Right lobe of liver (tissue), 4 donors: Measurements from ENCODE around the gene ZDHHC13.

Experiments
- CTCF ChIP-seq, 4 donors: fragments of 200-600 bp in 3 of 4; fragments of 450-650 bp in 1 of 4; IDR thresholded peaks; one replicate each; pipeline versions ENCODE4 v1.5.1 to v1.8.0; 2016 to 2022; ENCODE audit warnings: antibody characterized with exemption in 4 of 4, mild to moderate bottlenecking in 2 of 4
- POLR2A ChIP-seq: fragments of 450-650 bp; IDR thresholded peaks from one replicate; pipeline ENCODE4 v1.6.1; 2017; ENCODE audit warnings: antibody characterized with exemption, mild to moderate bottlenecking
- donor health status: DM: no; HTN: no; CAD: no.
- donor health status: DM: no; HTN: no; CAD: no.
- donor health status: DM: no; HTN: yes; CAD: no.

GRCh38 chr11:19088791-19089190 is 28.2 kb upstream of the ZDHHC13 start:
- no peak for TF ChIP-seq POLR2A
- no peak for TF ChIP-seq CTCF (IDR thresholded peaks at IDR 0.05)
